ENCODE measurements around the gene UBE2V1.
A peak's percentile ranks its signal among the peaks of the same experiment; 100 is the strongest.

Gene UBE2V1

GRCh38 chr20:50073500-50073899 lies 39.5 kb downstream of the UBE2V1 start:
- no peak for TF ChIP-seq EZH2phosphoT487 (IDR thresholded peaks at IDR 0.05; ENCODE audit: low read depth)
- no peak for TF ChIP-seq CTCF (IDR thresholded peaks at IDR 0.05; ENCODE audit: low read depth, low read length)
- no peak overlapping the region for H3K9ac ChIP-seq (ENCODE audit: low read length)
- H4K20me1 ChIP-seq (ENCODE audit: insufficient read depth, low read length) = no peaks in the 10 kb centered on the region
- H2AFZ ChIP-seq (ENCODE audit: low read depth, low read length) = no peak overlapping the region
- no peak overlapping the region for H3K4me3 ChIP-seq (ENCODE audit: low read length)
- no peaks in the 10 kb centered on the region for H3K79me2 ChIP-seq (ENCODE audit: low read length)
- H3K9me3 ChIP-seq (ENCODE audit: insufficient read depth, low read length) = no peaks in the 10 kb centered on the region
- H3K27me3 ChIP-seq (ENCODE audit: low read depth, low read length) = no peaks in the 10 kb centered on the region
- H3K4me2 ChIP-seq (ENCODE audit: low read length) = no peak overlapping the region
- no peak overlapping the region for H3K27ac ChIP-seq (ENCODE audit: low read length)
- H3K36me3 ChIP-seq (replicated peaks; ENCODE audit: low read depth, low read length) = no peaks in the 10 kb centered on the region
- H3K4me1 ChIP-seq (ENCODE audit: low read length) = peaks cover 7% of the 10 kb centered on the region

GRCh38 chr20:50071039-50071888 lies 41.7 kb downstream of the UBE2V1 start:
- H4K20me1 ChIP-seq (ENCODE audit: insufficient read depth, low read length) = no peaks in the 10 kb centered on the region
- H3K4me3 ChIP-seq (ENCODE audit: low read length) = peak overlapping the region; percentile 75

GRCh38 chr20:50070361-50070760 lies 42.6 kb downstream of the UBE2V1 start:
- H3K9ac ChIP-seq (ENCODE audit: low read length) = no peak overlapping the region
- no peak overlapping the region for H3K27ac ChIP-seq (ENCODE audit: low read length)
- H3K36me3 ChIP-seq (replicated peaks; ENCODE audit: low read depth, low read length) = no peaks in the 10 kb centered on the region
- no peaks in the 10 kb centered on the region for H3K27me3 ChIP-seq (ENCODE audit: low read depth, low read length)
- H3K9me3 ChIP-seq (ENCODE audit: insufficient read depth, low read length) = no peaks in the 10 kb centered on the region
- no peak overlapping the region for H3K4me3 ChIP-seq (ENCODE audit: low read length)
- no peak for TF ChIP-seq EZH2phosphoT487 (IDR thresholded peaks at IDR 0.05; ENCODE audit: low read depth)
- TF ChIP-seq CTCF (IDR thresholded peaks at IDR 0.05; ENCODE audit: low read depth, low read length) = 0 out of 2 replicates have a peak, but pooled peaks have one; percentile 17
- no peaks in the 10 kb centered on the region for H4K20me1 ChIP-seq (ENCODE audit: insufficient read depth, low read length)
- H3K4me2 ChIP-seq (ENCODE audit: low read length) = no peak overlapping the region
- H2AFZ ChIP-seq (ENCODE audit: low read depth, low read length) = no peak overlapping the region
- H3K79me2 ChIP-seq (ENCODE audit: low read length) = no peaks in the 10 kb centered on the region
- H3K4me1 ChIP-seq (ENCODE audit: low read length) = peaks cover 7% of the 10 kb centered on the region

More at GRCh38 chr20:50071039-50071888, 41.7 kb downstream of the UBE2V1 start:
- H3K9me3 ChIP-seq (ENCODE audit: insufficient read depth, low read length) = no peaks in the 10 kb centered on the region
- no peaks in the 10 kb centered on the region for H3K36me3 ChIP-seq (replicated peaks; ENCODE audit: low read depth, low read length)
- no peak for TF ChIP-seq EZH2phosphoT487 (IDR thresholded peaks at IDR 0.05; ENCODE audit: low read depth)
- peak; percentile 100 for TF ChIP-seq CTCF (IDR thresholded peaks at IDR 0.05; ENCODE audit: low read depth, low read length)
- H3K27ac ChIP-seq (ENCODE audit: low read length) = no peak overlapping the region
- H3K9ac ChIP-seq (ENCODE audit: low read length) = peak overlapping the region; percentile 66
- H3K27me3 ChIP-seq (ENCODE audit: low read depth, low read length) = no peaks in the 10 kb centered on the region
- H3K4me2 ChIP-seq (ENCODE audit: low read length) = peak overlapping the region; percentile 77
- peak overlapping the region; percentile 84 for H2AFZ ChIP-seq (ENCODE audit: low read depth, low read length)
- H3K79me2 ChIP-seq (ENCODE audit: low read length) = no peaks in the 10 kb centered on the region
- H3K4me1 ChIP-seq (ENCODE audit: low read length) = peaks cover 7% of the 10 kb centered on the region

GRCh38 chr20:50068041-50068651 lies 44.8 kb downstream of the UBE2V1 start:
- TF ChIP-seq CTCF (IDR thresholded peaks at IDR 0.05; ENCODE audit: low read depth, low read length) (no peak), EZH2phosphoT487 (IDR thresholded peaks at IDR 0.05; ENCODE audit: low read depth) (no peak)
- H3K4me3 ChIP-seq (ENCODE audit: low read length) = no peak overlapping the region
- no peak overlapping the region for H3K4me2 ChIP-seq (ENCODE audit: low read length)
- H4K20me1 ChIP-seq (ENCODE audit: insufficient read depth, low read length) = no peaks in the 10 kb centered on the region
- peaks cover 7% of the 10 kb centered on the region for H3K4me1 ChIP-seq (ENCODE audit: low read length)
- no peaks in the 10 kb centered on the region for H3K79me2 ChIP-seq (ENCODE audit: low read length)
- no peak overlapping the region for H3K27ac ChIP-seq (ENCODE audit: low read length)
- no peak overlapping the region for H2AFZ ChIP-seq (ENCODE audit: low read depth, low read length)
- H3K27me3 ChIP-seq (ENCODE audit: low read depth, low read length) = no peaks in the 10 kb centered on the region
- H3K36me3 ChIP-seq (replicated peaks; ENCODE audit: low read depth, low read length) = no peaks in the 10 kb centered on the region
- no peaks in the 10 kb centered on the region for H3K9me3 ChIP-seq (ENCODE audit: insufficient read depth, low read length)
- H3K9ac ChIP-seq (ENCODE audit: low read length) = no peak overlapping the region
